Osteoblast (primary cell): ENCODE data around the gene DZIP3. TPM values are rescaled to one million over a fixed set of nuclear protein-coding genes. Genes with fewer than 3 reads are reported as not detected.

Experiments
- DNase-seq: peaks from one replicate; pipeline ENCODE4 v3.0.0; 2011; ENCODE audit warnings: low spot score, mixed read lengths; ENCODE audit not compliant: insufficient read length; ENCODE audit errors: missing footprints
- H2AFZ ChIP-seq: 2 replicates; pipeline ENCODE4 v1.6.0; 2011; ENCODE audit warnings: mild to moderate bottlenecking, low read length
- H3K27ac ChIP-seq: 2 replicates; pipeline ENCODE4 v1.5.1; 2011; ENCODE audit warnings: mild to moderate bottlenecking, low read depth, low read length, moderate library complexity
- H3K27me3 ChIP-seq: 2 replicates; pipeline ENCODE4 v1.6.0; 2012; ENCODE audit warnings: mild to moderate bottlenecking, control low read depth, inconsistent platforms, low read length, moderate library complexity; ENCODE audit not compliant: insufficient read depth
- H3K36me3 ChIP-seq: 2 replicates; pipeline ENCODE4 v1.5.1; 2011; ENCODE audit warnings: mild to moderate bottlenecking, low read length, control low read depth, moderate library complexity; ENCODE audit not compliant: insufficient read depth
- H3K4me1 ChIP-seq: 2 replicates; pipeline ENCODE4 v1.5.1; 2011; ENCODE audit warnings: mild to moderate bottlenecking, low read length, control low read depth, moderate library complexity; ENCODE audit not compliant: insufficient read depth
- H3K4me2 ChIP-seq: 2 replicates; pipeline ENCODE4 v1.6.0; 2011; ENCODE audit warnings: mild to moderate bottlenecking, low read length; ENCODE audit not compliant: insufficient read depth
- H3K4me3 ChIP-seq: fragments of 200-600 bp; sonication (generic); 3 replicates; pipeline ENCODE4 v1.5.1; 2012; ENCODE audit warnings: mild to moderate bottlenecking, low read length, inconsistent platforms; ENCODE audit not compliant: insufficient read depth
- H3K79me2 ChIP-seq: 2 replicates; pipeline ENCODE4 v1.6.0; 2012; ENCODE audit warnings: mild to moderate bottlenecking, low read length, control low read depth, inconsistent platforms; ENCODE audit not compliant: insufficient read depth
- H3K9me3 ChIP-seq: 2 replicates; pipeline ENCODE4 v1.5.1; 2011; ENCODE audit warnings: low read depth, low read length, control low read depth
- H4K20me1 ChIP-seq: 2 replicates; pipeline ENCODE4 v1.6.0; 2012; ENCODE audit warnings: mild to moderate bottlenecking, low read length, control low read depth; ENCODE audit not compliant: insufficient read depth
- CTCF ChIP-seq: IDR thresholded peaks from 2 replicates; pipeline ENCODE4 v1.5.1; 2011; ENCODE audit warnings: mild to moderate bottlenecking, low read depth, low read length, moderate library complexity; ENCODE audit errors: extremely low read depth
- small RNA-seq: library from RNA; depleted of rRNA; stranded (forward); fragments of <200 nt; gene quantifications from one replicate; pipeline ENCODE3, GENCODE V24; 2012
- total RNA-seq: library from RNA; depleted of rRNA; stranded (reverse); fragments of >200 nt; gene quantifications from 2 replicates; pipeline ENCODE4 v1.2.3, GENCODE V29; 2012

The DZIP3 gene
- total RNA-seq, 1 donor: 12.3 TPM

- TF ChIP-seq CTCF: no peak
- Histone ChIP-seq H3K4me1 (no peaks in the 10 kb centered on the region), H2AFZ (no peak overlapping the region), H3K27me3 (no peaks in the 10 kb centered on the region), H3K36me3 (no peaks in the 10 kb centered on the region), H3K9me3 (no peaks in the 10 kb centered on the region), H3K4me2 (no peak overlapping the region), H4K20me1 (no peaks in the 10 kb centered on the region), H3K4me3 (no peak overlapping the region), H3K27ac (no peak overlapping the region), H3K79me2 (no peaks in the 10 kb centered on the region)
- DNase-seq: no peak
Measured at GRCh38 chr3:108728105-108728504, 138.6 kb downstream of the DZIP3 start.

- no peak overlapping the region for H3K27ac ChIP-seq
- no peaks in the 10 kb centered on the region for H3K79me2 ChIP-seq
- no peaks in the 10 kb centered on the region for H3K36me3 ChIP-seq
- H3K4me3 ChIP-seq: no peak overlapping the region
- no peak for DNase-seq
- H3K4me1 ChIP-seq: no peaks in the 10 kb centered on the region
- TF ChIP-seq CTCF: no peak
- no peaks in the 10 kb centered on the region for H4K20me1 ChIP-seq
- H2AFZ ChIP-seq: no peak overlapping the region
- H3K9me3 ChIP-seq: no peaks in the 10 kb centered on the region
- H3K27me3 ChIP-seq: no peaks in the 10 kb centered on the region
- H3K4me2 ChIP-seq: no peak overlapping the region
Measured at GRCh38 chr3:108728934-108729333, 139.4 kb downstream of the DZIP3 start.

- H3K27ac ChIP-seq: no peak overlapping the region
- H3K4me2 ChIP-seq: no peak overlapping the region
- no peak overlapping the region for H3K4me3 ChIP-seq
- H3K27me3 ChIP-seq: no peaks in the 10 kb centered on the region
- no peaks in the 10 kb centered on the region for H3K36me3 ChIP-seq
- no peaks in the 10 kb centered on the region for H3K4me1 ChIP-seq
- H3K79me2 ChIP-seq: no peaks in the 10 kb centered on the region
- TF ChIP-seq CTCF: no peak
- no peaks in the 10 kb centered on the region for H4K20me1 ChIP-seq
- no peaks in the 10 kb centered on the region for H3K9me3 ChIP-seq
- no peak for DNase-seq
- H2AFZ ChIP-seq: no peak overlapping the region
Measured at GRCh38 chr3:108736821-108737220, 147.3 kb downstream of the DZIP3 start.

- no peak for DNase-seq
- Histone ChIP-seq H3K4me2 (no peak overlapping the region), H2AFZ (no peak overlapping the region), H3K79me2 (no peaks in the 10 kb centered on the region), H3K9me3 (no peaks in the 10 kb centered on the region), H3K27ac (no peak overlapping the region), H3K4me3 (no peak overlapping the region), H3K27me3 (no peaks in the 10 kb centered on the region), H4K20me1 (no peaks in the 10 kb centered on the region), H3K4me1 (no peaks in the 10 kb centered on the region), H3K36me3 (no peaks in the 10 kb centered on the region)
- no peak for TF ChIP-seq CTCF
Measured at GRCh38 chr3:108742929-108743328, 153.4 kb downstream of the DZIP3 start.

Small RNA genes lying within 50 kb of the gene (small RNA-seq; reads per million reads assigned to genes)
- gene AC092185.1: not detected
- gene RF00156: not detected

Other genes starting within 250 kb of the DZIP3 start
- 0.36 and 0.59 TPM in 2 replicates for gene MYH15, start 79.1 kb upstream of the DZIP3 start, total RNA-seq
- gene CIP2A, start 284 bp upstream of the DZIP3 start, total RNA-seq: 6.9 and 8.3 TPM in 2 replicates
- gene RETNLB, start 167.7 kb downstream of the DZIP3 start, total RNA-seq: not detected in 2 replicates
- gene TRAT1, start 233.1 kb downstream of the DZIP3 start, total RNA-seq: not detected in 2 replicates